Suprapubic skin (tissue), 4 donors: ENCODE results near the gene IMPA2. TPM values are rescaled to one million over a fixed set of nuclear protein-coding genes. Genes with fewer than 3 reads are reported as not detected.

Experiments used
- DNase-seq, 2 donors: peaks; one replicate each; pipeline ENCODE4 v3.0.0-alpha.2; 2019; ENCODE audit warnings: low spot score in 2 of 2
- H3K27ac ChIP-seq: fragments of 200-600 bp; sonication (generic); one replicate; pipeline ENCODE4 v1.5.1; 2019
- H3K27me3 ChIP-seq: fragments of 200-600 bp; sonication (generic); one replicate; pipeline ENCODE4 v1.5.1; 2019
- H3K36me3 ChIP-seq: fragments of 200-600 bp; sonication (generic); one replicate; pipeline ENCODE4 v1.5.1; 2019
- H3K4me1 ChIP-seq: fragments of 200-600 bp; sonication (generic); one replicate; pipeline ENCODE4 v1.5.1; 2019
- H3K4me3 ChIP-seq: fragments of 200-600 bp; sonication (generic); one replicate; pipeline ENCODE4 v1.5.1; 2019; ENCODE audit warnings: mild to moderate bottlenecking
- H3K9me3 ChIP-seq: fragments of 200-600 bp; sonication (generic); one replicate; pipeline ENCODE4 v1.5.1; 2019
- CTCF ChIP-seq, 2 donors: fragments of 200-600 bp in 1 of 2; fragments of 450-650 bp in 1 of 2; sonication (generic) in 1 of 2; IDR thresholded peaks; one replicate each; pipeline ENCODE4 v1.5.1; 2016 to 2019; ENCODE audit warnings: antibody characterized with exemption in 2 of 2, mild to moderate bottlenecking in 1 of 2, moderate library complexity in 1 of 2
- EP300 ChIP-seq: sonication (generic); formaldehyde crosslinking; IDR thresholded peaks from one replicate; pipeline ENCODE4 v1.6.1; 2017; ENCODE audit warnings: antibody characterized with exemption
- POLR2A ChIP-seq, 2 donors: fragments of 450-650 bp; IDR thresholded peaks; one replicate each; pipeline ENCODE4 v1.6.1; 2017; ENCODE audit warnings: antibody characterized with exemption in 2 of 2, mild to moderate bottlenecking in 2 of 2, moderate library complexity in 2 of 2
- POLR2AphosphoS5 ChIP-seq, 3 donors: sonication (generic); formaldehyde crosslinking; IDR thresholded peaks; one replicate each; pipeline ENCODE4 v1.6.1; 2017; ENCODE audit warnings: antibody characterized with exemption in 3 of 3
- WGBS: methylation state at CpG from one replicate; pipeline ENCODE4 v1.1.5; 2018; 5-methylcytosine and 5-hydroxymethylcytosine counted together
- total RNA-seq, 4 donors: library from RNA; depleted of rRNA; stranded (reverse); fragments of >200 nt; gene quantifications; one replicate each; pipeline ENCODE4 v1.1.0, GENCODE V29; 2016

Gene IMPA2
- total RNA-seq, 4 donors from 2014 or later = 234 to 396 (median 363) TPM

DNA sequence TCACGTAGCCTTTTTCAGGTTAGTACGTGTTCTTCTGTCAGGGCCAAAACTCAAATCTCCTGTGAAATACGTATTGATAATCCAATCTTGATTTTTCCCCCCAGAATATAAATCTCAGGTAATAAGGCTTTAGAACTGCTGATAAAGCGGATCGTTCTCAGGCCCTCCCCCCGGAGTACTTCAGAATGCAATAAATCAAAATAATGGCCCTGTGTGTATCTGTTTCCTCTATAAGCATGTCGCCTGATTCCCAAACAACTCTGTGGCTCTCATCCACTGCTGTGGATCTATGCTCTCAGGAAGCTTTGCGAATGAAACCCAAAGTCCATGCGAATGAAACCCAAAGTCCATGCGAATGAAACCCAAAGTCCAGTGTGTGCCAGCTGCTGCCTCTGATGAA is 49.4 kb downstream of the IMPA2 start:
- no peak for DNase-seq
- TF ChIP-seq EP300 = no peak
- TF ChIP-seq CTCF (IDR thresholded peaks at IDR 0.05) = no peak
- Histone ChIP-seq H3K27me3 (no peaks in the 10 kb centered on the region), H3K4me3 (no peak overlapping the region), H3K4me1 (peaks cover 67% of the 10 kb centered on the region), H3K36me3 (peaks cover 5% of the 10 kb centered on the region), H3K27ac (peak overlapping the region; percentile 75), H3K9me3 (no peaks in the 10 kb centered on the region)
- 70% methylated on average over 10 of the region's 10 CpGs for WGBS

DNA sequence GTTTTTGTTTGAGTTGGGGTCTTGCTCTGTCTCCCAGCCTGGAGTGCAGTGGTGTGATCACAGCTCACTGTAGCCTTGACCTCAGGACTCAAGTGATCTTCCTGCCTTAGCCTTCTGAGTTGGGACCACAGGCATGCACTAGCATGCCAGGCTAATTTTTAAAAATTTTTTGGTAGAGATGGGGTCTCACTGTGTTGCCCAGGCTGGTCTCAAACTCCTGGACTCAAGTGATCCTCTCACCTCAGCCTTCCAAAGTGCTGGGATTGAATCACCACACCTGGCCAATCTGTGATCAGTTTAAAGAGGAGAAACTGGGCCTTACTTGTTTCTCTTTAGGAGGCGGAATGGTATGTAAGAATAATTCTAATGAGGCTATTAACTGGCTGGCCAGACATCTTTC is 49.9 kb downstream of the IMPA2 start:
- H3K4me1 ChIP-seq = peaks cover 66% of the 10 kb centered on the region
- 57% methylated on average over 1 of the region's 1 CpG for WGBS
- TF ChIP-seq EP300 (no peak), POLR2A (IDR thresholded peaks at IDR 0.05) (no peak), CTCF (IDR thresholded peaks at IDR 0.05) (no peak), POLR2AphosphoS5 (IDR thresholded peaks at IDR 0.05) (no peak)
- peaks cover 5% of the 10 kb centered on the region for H3K36me3 ChIP-seq
- no peaks in the 10 kb centered on the region for H3K9me3 ChIP-seq
- no peak overlapping the region for H3K4me3 ChIP-seq
- DNase-seq = peak in 1 of 2 donors; percentile 31
- peak overlapping the region; percentile 75 for H3K27ac ChIP-seq
- H3K27me3 ChIP-seq = no peaks in the 10 kb centered on the region

- peaks cover 5% of the 10 kb centered on the region for H3K36me3 ChIP-seq
- TF ChIP-seq CTCF (IDR thresholded peaks at IDR 0.05) = no peak
- TF ChIP-seq POLR2A (IDR thresholded peaks at IDR 0.05) = no peak
- no peak for TF ChIP-seq EP300
- no peak for TF ChIP-seq POLR2AphosphoS5 (IDR thresholded peaks at IDR 0.05)
- peaks cover 59% of the 10 kb centered on the region for H3K4me1 ChIP-seq
- H3K9me3 ChIP-seq = no peaks in the 10 kb centered on the region
- peak in 1 of 2 donors; percentile 90 for DNase-seq
- H3K27me3 ChIP-seq = no peaks in the 10 kb centered on the region
- H3K27ac ChIP-seq = peak overlapping the region; percentile 75
- 29% methylated on average over 7 of the region's 7 CpGs for WGBS
- H3K4me3 ChIP-seq = no peak overlapping the region
These were observed 50.5 kb downstream of the IMPA2 start for GRCh38 chr18:12031846-12032245.

DNA sequence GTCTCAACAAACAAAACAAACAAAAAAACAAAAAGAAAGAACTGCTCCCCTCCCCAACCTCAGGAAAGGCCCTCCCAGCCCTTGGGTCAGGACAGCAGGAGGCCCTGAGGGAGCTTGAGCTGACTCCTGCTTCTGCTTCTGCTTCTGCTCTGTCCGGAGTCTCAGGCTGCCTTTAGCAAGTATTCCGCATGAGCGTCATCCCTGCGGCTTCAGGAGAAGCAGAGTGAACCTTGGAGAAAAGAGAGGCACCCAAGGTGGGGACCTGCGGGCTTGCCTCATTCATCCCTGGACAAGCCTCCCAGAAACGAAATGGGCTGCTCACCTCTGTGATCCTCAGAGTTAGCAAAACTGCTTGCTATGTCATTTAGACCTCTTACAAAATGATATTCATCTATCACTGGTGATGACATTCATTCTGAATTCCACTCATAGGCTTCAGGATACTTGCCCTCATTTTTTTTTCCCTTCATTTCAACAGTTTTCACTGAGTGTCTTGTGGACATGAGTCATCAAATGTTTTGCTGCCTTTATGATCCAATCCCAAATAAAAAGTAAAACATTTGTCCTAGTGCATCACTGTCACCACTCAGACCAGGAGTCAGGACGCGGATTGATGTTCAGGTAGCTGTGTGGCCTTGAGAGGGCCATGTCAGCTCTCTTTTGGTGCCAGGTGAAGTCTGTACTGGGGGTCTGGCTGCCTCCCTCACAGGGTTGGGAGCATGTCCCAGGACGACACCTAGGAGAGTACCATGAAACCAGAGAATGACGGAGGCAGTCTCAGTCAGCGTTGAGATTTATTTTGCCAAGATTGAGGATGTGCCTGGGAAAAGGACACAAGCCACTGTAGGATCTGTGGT is 51.7 kb downstream of the IMPA2 start:
- H3K36me3 ChIP-seq = peaks cover 5% of the 10 kb centered on the region
- no peaks in the 10 kb centered on the region for H3K9me3 ChIP-seq
- WGBS = 82% methylated on average over 11 of the region's 11 CpGs
- TF ChIP-seq POLR2AphosphoS5 (IDR thresholded peaks at IDR 0.05) (no peak), POLR2A (IDR thresholded peaks at IDR 0.05) (peak in 1 of 2 donors; percentile 26)
- DNase-seq = peak in 1 of 2 donors; percentile 52
- H3K27ac ChIP-seq = peak overlapping the region; percentile 75
- H3K4me1 ChIP-seq = peaks cover 53% of the 10 kb centered on the region
- no peak overlapping the region for H3K4me3 ChIP-seq
- no peaks in the 10 kb centered on the region for H3K27me3 ChIP-seq

DNA sequence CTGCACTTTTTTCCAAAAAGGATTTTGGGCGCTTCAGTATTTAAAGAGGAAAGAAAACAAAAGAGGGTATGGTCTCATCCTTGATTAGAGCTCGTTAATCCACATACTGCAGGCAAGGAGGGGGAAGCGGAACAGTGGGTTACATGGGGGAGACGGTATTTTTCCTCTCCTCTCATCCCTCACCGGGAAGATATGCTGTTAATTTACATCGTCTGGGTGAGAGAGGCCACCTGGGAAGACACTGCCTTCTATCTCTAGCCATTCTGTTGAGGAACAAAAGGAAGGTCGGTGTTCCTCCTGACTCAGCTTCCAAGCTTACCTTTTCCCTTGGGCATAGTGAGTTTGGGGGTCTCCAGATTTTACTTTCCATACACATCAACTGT is 52.3 kb downstream of the IMPA2 start:
- H3K4me1 ChIP-seq = peaks cover 53% of the 10 kb centered on the region
- TF ChIP-seq CTCF (IDR thresholded peaks at IDR 0.05) (no peak), EP300 (no peak), POLR2AphosphoS5 (IDR thresholded peaks at IDR 0.05) (no peak), POLR2A (IDR thresholded peaks at IDR 0.05) (no peak)
- no peak for DNase-seq
- H3K36me3 ChIP-seq = peaks cover 5% of the 10 kb centered on the region
- H3K9me3 ChIP-seq = no peaks in the 10 kb centered on the region
- no peaks in the 10 kb centered on the region for H3K27me3 ChIP-seq
- H3K4me3 ChIP-seq = no peak overlapping the region
- peak overlapping the region; percentile 75 for H3K27ac ChIP-seq
- 81% methylated on average over 7 of the region's 7 CpGs for WGBS
